H1 (cell line): Measurements from ENCODE around the gene COL17A1. TPM values are rescaled to one million over a fixed set of nuclear protein-coding genes. Genes with fewer than 3 reads are reported as not detected.

Experiments used
- BACH1 ChIP-seq: IDR thresholded peaks from 2 replicates; pipeline ENCODE4 v1.6.1; 2012; ENCODE audit warnings: low read length, improper control_type of control experiment
- EGR1 ChIP-seq: IDR thresholded peaks from 2 replicates; pipeline ENCODE4 v1.6.1; 2011; ENCODE audit warnings: low read depth, low read length, borderline replicate concordance
- RXRA ChIP-seq: IDR thresholded peaks from 2 replicates; pipeline ENCODE4 v1.6.1; 2011; ENCODE audit warnings: low read depth, mild to moderate bottlenecking, low read length, moderate library complexity; ENCODE audit not compliant: insufficient read depth
- SIRT6 ChIP-seq: IDR thresholded peaks from one replicate; pipeline ENCODE4 v1.7.1; 2012; ENCODE audit warnings: low read length, inconsistent platforms
- polyA plus RNA-seq, 7 experiments: library from polyadenylated mRNA; depleted of rRNA in 3 of 7; stranded (reverse) in 5 of 7; unstranded in 2 of 7; fragments of >200 nt in 5 of 7; fragments of 200-250 nt in 2 of 7; gene quantifications; 1 replicate in 5 of 7; 2 replicates in 1 of 7; 4 replicates in 1 of 7; pipeline versions ENCODE4 v1.2.1 to v1.2.3, GENCODE V29; 2011 to 2013; ENCODE audit warnings: missing spikeins in 2 of 7, mixed read lengths in 2 of 7
- total RNA-seq: library from RNA; stranded (reverse); fragmentation: NEBNext Ultra II Directional; extraction: Animal tissue kit (Norgen Biotek cat#: 25700); gene quantifications from 2 replicates; pipeline ENCODE4 v1.2.1, GENCODE V29; 2021

COL17A1 gene
- total and polyA plus RNA-seq, 2 of the 8 experiments (the other 6 are each of a cell fraction or from before 2014, with no cell fraction given) = 0.35 to 0.37 TPM

GRCh38 chr10:104033966-104034365 is 51.7 kb downstream of the COL17A1 start (continued):
- TF ChIP-seq EGR1 (no peak), BACH1 (no peak), RXRA (no peak), SIRT6 (no peak)
